ENCODE results near the gene RNASE7.
"Not testable (repeated sequence)": the region's sequence is repeated elsewhere in the genome, so short reads cannot be mapped to it uniquely, and the experiment has no call there.

Gene RNASE7

GRCh38 chr14:21023817-21024584 is 18.2 kb upstream of the RNASE7 start:
- no peak for DNase-seq (ENCODE audit: low read depth)

GRCh38 chr14:21024585-21025370 is 17.4 kb upstream of the RNASE7 start, which contains the start of gene NDRG2:
NDRG2 (minus strand) TSS chr14:21025061; CDS start chr14:21023315, 1,746 bp downstream.
- peak; percentile 30 for DNase-seq (ENCODE audit: low read depth)

- no peak for DNase-seq (ENCODE audit: low read depth)
Observed at GRCh38 chr14:21025371-21026273, 16.5 kb upstream of the RNASE7 start.

- no peak for DNase-seq (ENCODE audit: low read depth)
Observed at GRCh38 chr14:21026274-21026987, 15.7 kb upstream of the RNASE7 start.

- no peak for DNase-seq (ENCODE audit: low read depth)
Observed at GRCh38 chr14:21026988-21027315, 15.2 kb upstream of the RNASE7 start.

- DNase-seq (ENCODE audit: low read depth): no peak
Observed at GRCh38 chr14:21029917-21030316, 12.2 kb upstream of the RNASE7 start, which contains the start of gene TPPP2. TPPP2 (plus strand) TSS chr14:21030217; CDS start chr14:21030582, 365 bp downstream.

GRCh38 chr14:21030531-21030930 is 11.6 kb upstream of the RNASE7 start:
- no peak for DNase-seq (ENCODE audit: low read depth)

- no peak for DNase-seq (ENCODE audit: low read depth)
Observed at GRCh38 chr14:21032326-21033132, 9.6 kb upstream of the RNASE7 start.

- DNase-seq (ENCODE audit: low read depth): no peak
Observed at GRCh38 chr14:21033133-21033698, 8.9 kb upstream of the RNASE7 start.

- DNase-seq (ENCODE audit: low read depth): no peak
Observed at GRCh38 chr14:21034707-21035106, 7.5 kb upstream of the RNASE7 start, which contains the start of gene RNASE13. RNASE13 (minus strand) TSS chr14:21034807; CDS start chr14:21034288, 519 bp downstream.

GRCh38 chr14:21036751-21037150 is 5.4 kb upstream of the RNASE7 start:
- no peak for DNase-seq (ENCODE audit: low read depth)

- DNase-seq (ENCODE audit: low read depth): no peak
Observed at GRCh38 chr14:21037156-21037555, 5.0 kb upstream of the RNASE7 start.

- DNase-seq (ENCODE audit: low read depth): no peak
Observed at GRCh38 chr14:21038441-21039422, 3.4 kb upstream of the RNASE7 start.

- peak; percentile 61 for DNase-seq (ENCODE audit: low read depth)
Observed at GRCh38 chr14:21039585-21040369, 2.4 kb upstream of the RNASE7 start.

- DNase-seq (ENCODE audit: low read depth): no peak
Observed at GRCh38 chr14:21040370-21040925, 1.7 kb upstream of the RNASE7 start.

- DNase-seq (ENCODE audit: low read depth): not testable (repeated sequence)
Observed at GRCh38 chr14:21040941-21041340, 1.2 kb upstream of the RNASE7 start.

GRCh38 chr14:21042918-21043317 is 756 bp downstream of the RNASE7 start:
- DNase-seq (ENCODE audit: low read depth): no peak

All from ELR (cell line).